ENCODE data around the gene HBM.
"Not testable (repeated sequence)": the region's sequence is repeated elsewhere in the genome, so short reads cannot be mapped to it uniquely, and the experiment has no call there.

- TF ChIP-seq CTCF (IDR thresholded peaks at IDR 0.05); POLR2AphosphoS5 (IDR thresholded peaks at IDR 0.05; ENCODE audit: low read depth, low read length); REST (IDR thresholded peaks at IDR 0.05; ENCODE audit: insufficient read depth in 1 of 2, low read depth in 2 of 2, low read length in 1 of 2); SIN3A (IDR thresholded peaks at IDR 0.05; ENCODE audit: borderline replicate concordance, insufficient read depth, low read depth, low read length); TCF7L2 (IDR thresholded peaks at IDR 0.05; ENCODE audit: low read depth, low read length): not testable (repeated sequence)
These were observed 1.5 kb upstream of the HBM start for GRCh38 chr16:164134-164823.
